Activated naive CD4-positive, alpha-beta T cell treated with anti-CD3 and anti-CD28 coated beads, Interleukin-2, amount 50 U/mL, for 24 hours (primary cell): ENCODE results near the gene HSD17B1.
A peak's percentile ranks its signal among the peaks of the same experiment; 100 is the strongest.
"Not testable (repeated sequence)": the region's sequence is repeated elsewhere in the genome, so short reads cannot be mapped to it uniquely, and the experiment has no call there.

ENCODE experiments used
- H3K27ac Mint-ChIP-seq: one replicate; pipeline ENCODE4 v1.8.0; 2021; ENCODE audit warnings: mild to moderate bottlenecking, mixed read lengths
- H3K27me3 Mint-ChIP-seq: one replicate; pipeline ENCODE4 v1.8.0; 2021; ENCODE audit warnings: mixed read lengths
- H3K36me3 Mint-ChIP-seq: one replicate; pipeline ENCODE4 v1.8.0; 2021; ENCODE audit warnings: mixed read lengths
- H3K4me1 Mint-ChIP-seq: one replicate; pipeline ENCODE4 v1.8.0; 2021; ENCODE audit warnings: mixed read lengths
- H3K4me3 Mint-ChIP-seq: one replicate; pipeline ENCODE4 v1.8.0; 2021; ENCODE audit warnings: mild to moderate bottlenecking, mixed read lengths
- H3K9me3 Mint-ChIP-seq: one replicate; pipeline ENCODE4 v1.8.0; 2021; ENCODE audit warnings: mixed read lengths

The HSD17B1 gene

GRCh38 chr17:42537156-42537805, 15.4 kb upstream of the HSD17B1 start:
- Mint-ChIP-seq H3K4me3 (peak overlapping the region; percentile 87), H3K27me3 (no peaks in the 10 kb centered on the region), H3K9me3 (no peaks in the 10 kb centered on the region), H3K27ac (no peak overlapping the region), H3K36me3 (peaks cover 3% of the 10 kb centered on the region), H3K4me1 (peaks cover 43% of the 10 kb centered on the region)

- H3K4me3 Mint-ChIP-seq, result peak overlapping the region; percentile 72
- no peak overlapping the region for H3K27ac Mint-ChIP-seq
- H3K9me3 Mint-ChIP-seq, result no peaks in the 10 kb centered on the region
- H3K36me3 Mint-ChIP-seq, result peaks cover 3% of the 10 kb centered on the region
- no peaks in the 10 kb centered on the region for H3K27me3 Mint-ChIP-seq
- peaks cover 43% of the 10 kb centered on the region for H3K4me1 Mint-ChIP-seq
Measured at GRCh38 chr17:42537826-42538451, 14.8 kb upstream of the HSD17B1 start.

GRCh38 chr17:42538482-42538881, 14.2 kb upstream of the HSD17B1 start:
- H3K27ac Mint-ChIP-seq, result no peak overlapping the region

GRCh38 chr17:42540558-42540957, 12.2 kb upstream of the HSD17B1 start:
- not testable (repeated sequence) for H3K36me3 Mint-ChIP-seq, H3K27ac Mint-ChIP-seq, H3K4me3 Mint-ChIP-seq, H3K9me3 Mint-ChIP-seq, H3K27me3 Mint-ChIP-seq
- H3K4me1 Mint-ChIP-seq, result peaks cover 35% of the 10 kb centered on the region

More at GRCh38 chr17:42538482-42538881, 14.2 kb upstream of the HSD17B1 start:
- H3K4me3 Mint-ChIP-seq, result no peak overlapping the region
- peaks cover 41% of the 10 kb centered on the region for H3K4me1 Mint-ChIP-seq
- no peaks in the 10 kb centered on the region for H3K9me3 Mint-ChIP-seq
- peaks cover 3% of the 10 kb centered on the region for H3K36me3 Mint-ChIP-seq
- no peaks in the 10 kb centered on the region for H3K27me3 Mint-ChIP-seq

GRCh38 chr17:42541041-42541833, 11.5 kb upstream of the HSD17B1 start:
- Mint-ChIP-seq H3K4me1 (peaks cover 31% of the 10 kb centered on the region), H3K36me3 (peaks cover 3% of the 10 kb centered on the region), H3K4me3 (peak overlapping the region; percentile 62), H3K27ac (peak overlapping the region; percentile 62), H3K9me3 (no peaks in the 10 kb centered on the region), H3K27me3 (no peaks in the 10 kb centered on the region)

GRCh38 chr17:42543190-42544079, 9.3 kb upstream of the HSD17B1 start:
- Mint-ChIP-seq H3K4me1 (peaks cover 18% of the 10 kb centered on the region), H3K36me3 (peaks cover 3% of the 10 kb centered on the region), H3K9me3 (no peaks in the 10 kb centered on the region), H3K27me3 (no peaks in the 10 kb centered on the region), H3K4me3 (no peak overlapping the region), H3K27ac (no peak overlapping the region)

- no peaks in the 10 kb centered on the region for H3K9me3 Mint-ChIP-seq
- H3K4me3 Mint-ChIP-seq, result no peak overlapping the region
- H3K27me3 Mint-ChIP-seq, result no peaks in the 10 kb centered on the region
- H3K27ac Mint-ChIP-seq, result no peak overlapping the region
- peaks cover 18% of the 10 kb centered on the region for H3K4me1 Mint-ChIP-seq
- H3K36me3 Mint-ChIP-seq, result no peaks in the 10 kb centered on the region
Measured at GRCh38 chr17:42544874-42545283, 7.8 kb upstream of the HSD17B1 start.

GRCh38 chr17:42545755-42546505, 6.8 kb upstream of the HSD17B1 start:
- not testable (repeated sequence) for H3K4me3 Mint-ChIP-seq, H3K27me3 Mint-ChIP-seq, H3K9me3 Mint-ChIP-seq, H3K36me3 Mint-ChIP-seq, H3K27ac Mint-ChIP-seq
- H3K4me1 Mint-ChIP-seq, result peaks cover 15% of the 10 kb centered on the region

- Mint-ChIP-seq H3K9me3 (no peaks in the 10 kb centered on the region), H3K4me1 (peaks cover 9% of the 10 kb centered on the region), H3K27ac (no peak overlapping the region), H3K4me3 (no peak overlapping the region), H3K27me3 (no peaks in the 10 kb centered on the region), H3K36me3 (no peaks in the 10 kb centered on the region)
Measured at GRCh38 chr17:42547001-42547461, 5.7 kb upstream of the HSD17B1 start.

- Mint-ChIP-seq H3K27me3 (no peaks in the 10 kb centered on the region), H3K36me3 (no peaks in the 10 kb centered on the region), H3K9me3 (no peaks in the 10 kb centered on the region), H3K4me1 (peaks cover 9% of the 10 kb centered on the region), H3K27ac (no peak overlapping the region), H3K4me3 (no peak overlapping the region)
Measured at GRCh38 chr17:42547698-42548069, 5.0 kb upstream of the HSD17B1 start.

GRCh38 chr17:42548070-42548837, 4.5 kb upstream of the HSD17B1 start:
- no peaks in the 10 kb centered on the region for H3K36me3 Mint-ChIP-seq
- H3K27ac Mint-ChIP-seq, result no peak overlapping the region
- H3K4me3 Mint-ChIP-seq, result peak overlapping the region; percentile 52
- H3K27me3 Mint-ChIP-seq, result no peaks in the 10 kb centered on the region
- H3K9me3 Mint-ChIP-seq, result no peaks in the 10 kb centered on the region
- peaks cover 9% of the 10 kb centered on the region for H3K4me1 Mint-ChIP-seq

GRCh38 chr17:42548993-42549755, 3.5 kb upstream of the HSD17B1 start:
- Mint-ChIP-seq H3K4me1 (peaks cover 9% of the 10 kb centered on the region), H3K36me3 (no peaks in the 10 kb centered on the region), H3K4me3 (peak overlapping the region; percentile 49), H3K27ac (no peak overlapping the region), H3K9me3 (no peaks in the 10 kb centered on the region), H3K27me3 (no peaks in the 10 kb centered on the region)

GRCh38 chr17:42553161-42553818, 567 bp downstream of the HSD17B1 start:
- Mint-ChIP-seq H3K27me3 (no peaks in the 10 kb centered on the region), H3K36me3 (no peaks in the 10 kb centered on the region), H3K4me3 (peak overlapping the region; percentile 89), H3K4me1 (peaks cover 24% of the 10 kb centered on the region), H3K27ac (peak overlapping the region; percentile 70), H3K9me3 (no peaks in the 10 kb centered on the region)
